Neural crest cell (in vitro differentiated cells): ENCODE measurements around the gene ATP2B1. TPM values are rescaled to one million over a fixed set of nuclear protein-coding genes. Genes with fewer than 3 reads are reported as not detected.

Source experiments
- DNase-seq: peaks from one replicate; pipeline ENCODE4 v3.0.0; 2021; ENCODE audit warnings: low read depth, mixed read lengths, low spot score
- H3K27ac Mint-ChIP-seq: one replicate; pipeline ENCODE4 v1.8.0; 2021; ENCODE audit warnings: mild to moderate bottlenecking, mixed read lengths; ENCODE audit not compliant: unreplicated experiment
- H3K27me3 Mint-ChIP-seq: 2 replicates; pipeline ENCODE4 v1.8.0; 2021; ENCODE audit warnings: low read depth, mild to moderate bottlenecking, mixed read lengths
- H3K36me3 Mint-ChIP-seq: 2 replicates; pipeline ENCODE4 v1.8.0; 2021; ENCODE audit warnings: low read depth, mild to moderate bottlenecking, mixed read lengths
- H3K4me1 Mint-ChIP-seq: 2 replicates; pipeline ENCODE4 v1.8.0; 2021; ENCODE audit warnings: mixed read lengths
- H3K4me3 Mint-ChIP-seq: one replicate; pipeline ENCODE4 v1.8.0; 2021; ENCODE audit warnings: mild to moderate bottlenecking, mixed read lengths
- H3K9me3 Mint-ChIP-seq: 2 replicates; pipeline ENCODE4 v1.8.0; 2021; ENCODE audit warnings: mixed read lengths
- total RNA-seq: library from RNA; stranded (reverse); gene quantifications from 2 replicates; pipeline ENCODE4 v1.2.1, GENCODE V29; 2021
- TF ChIP-seq, protein P1 (sequence below): fragments of 200-600 bp; sonication (generic); conservative IDR thresholded peaks from 2 replicates; pipeline ENCODE4 v1.5.0; 2021; ENCODE audit warnings: antibody characterized with exemption, mild to moderate bottlenecking

The ATP2B1 gene
- total RNA-seq, 1 donor from 2014 or later = 50.8 TPM

GRCh38 chr12:89575374-89575773 is 133.3 kb downstream of the ATP2B1 start:
- peaks cover 17% of the 10 kb centered on the region for H3K4me1 Mint-ChIP-seq
- no peak for DNase-seq
- no peaks in the 10 kb centered on the region for H3K36me3 Mint-ChIP-seq
- TF ChIP-seq, protein P1, sequence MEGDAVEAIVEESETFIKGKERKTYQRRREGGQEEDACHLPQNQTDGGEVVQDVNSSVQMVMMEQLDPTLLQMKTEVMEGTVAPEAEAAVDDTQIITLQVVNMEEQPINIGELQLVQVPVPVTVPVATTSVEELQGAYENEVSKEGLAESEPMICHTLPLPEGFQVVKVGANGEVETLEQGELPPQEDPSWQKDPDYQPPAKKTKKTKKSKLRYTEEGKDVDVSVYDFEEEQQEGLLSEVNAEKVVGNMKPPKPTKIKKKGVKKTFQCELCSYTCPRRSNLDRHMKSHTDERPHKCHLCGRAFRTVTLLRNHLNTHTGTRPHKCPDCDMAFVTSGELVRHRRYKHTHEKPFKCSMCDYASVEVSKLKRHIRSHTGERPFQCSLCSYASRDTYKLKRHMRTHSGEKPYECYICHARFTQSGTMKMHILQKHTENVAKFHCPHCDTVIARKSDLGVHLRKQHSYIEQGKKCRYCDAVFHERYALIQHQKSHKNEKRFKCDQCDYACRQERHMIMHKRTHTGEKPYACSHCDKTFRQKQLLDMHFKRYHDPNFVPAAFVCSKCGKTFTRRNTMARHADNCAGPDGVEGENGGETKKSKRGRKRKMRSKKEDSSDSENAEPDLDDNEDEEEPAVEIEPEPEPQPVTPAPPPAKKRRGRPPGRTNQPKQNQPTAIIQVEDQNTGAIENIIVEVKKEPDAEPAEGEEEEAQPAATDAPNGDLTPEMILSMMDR = no peak
- no peak overlapping the region for H3K4me3 Mint-ChIP-seq
- H3K9me3 Mint-ChIP-seq = no peaks in the 10 kb centered on the region
- H3K27me3 Mint-ChIP-seq = no peaks in the 10 kb centered on the region
- H3K27ac Mint-ChIP-seq = no peak overlapping the region

GRCh38 chr12:89574736-89575208 is 133.9 kb downstream of the ATP2B1 start:
- Mint-ChIP-seq H3K27ac (peak overlapping the region; percentile 57), H3K27me3 (no peaks in the 10 kb centered on the region), H3K36me3 (no peaks in the 10 kb centered on the region), H3K9me3 (no peaks in the 10 kb centered on the region), H3K4me3 (no peak overlapping the region), H3K4me1 (peaks cover 17% of the 10 kb centered on the region)
- TF ChIP-seq, protein P1 = no peak
- DNase-seq = no peak

DNA sequence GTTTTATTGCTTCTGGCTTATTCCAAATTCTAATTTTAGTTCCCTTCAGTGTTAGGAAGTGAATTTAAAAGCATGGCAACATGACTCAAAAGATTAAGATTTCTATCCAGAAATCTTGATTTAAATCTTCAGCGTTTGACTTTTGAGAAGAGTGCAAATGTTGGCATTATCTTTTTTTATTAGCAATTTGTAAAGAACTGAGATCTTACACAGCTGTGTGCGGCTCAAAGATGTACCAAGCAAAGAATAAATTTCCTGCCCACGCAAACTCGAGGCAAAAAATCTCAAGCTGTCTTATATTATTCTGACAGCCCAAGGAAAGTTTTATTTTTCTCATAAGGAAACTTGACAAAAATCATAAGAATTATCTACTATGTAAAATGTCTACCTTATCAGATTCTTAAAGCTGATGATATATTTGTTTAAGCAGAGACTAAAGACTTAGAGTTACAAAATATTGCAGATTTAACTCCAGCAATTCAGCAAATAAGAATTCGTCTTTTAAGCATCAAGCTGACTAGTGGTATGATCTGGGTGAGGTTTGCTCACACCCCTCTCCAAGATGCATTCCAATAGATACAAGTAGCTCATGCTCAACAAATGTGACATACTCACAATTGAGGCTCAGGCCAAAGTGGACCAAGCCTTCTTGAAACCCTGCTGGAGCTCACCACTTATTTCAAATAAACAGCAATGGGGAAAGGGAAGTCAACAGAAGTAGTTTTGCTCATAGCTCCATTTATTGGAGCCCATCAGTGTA is 135.4 kb downstream of the ATP2B1 start:
- Mint-ChIP-seq H3K9me3 (no peaks in the 10 kb centered on the region), H3K4me1 (peaks cover 17% of the 10 kb centered on the region), H3K27ac (no peak overlapping the region), H3K27me3 (no peaks in the 10 kb centered on the region), H3K36me3 (no peaks in the 10 kb centered on the region), H3K4me3 (no peak overlapping the region)
- no peak for DNase-seq
- TF ChIP-seq, protein P1 = no peak

GRCh38 chr12:89571491-89572195 is 137.0 kb downstream of the ATP2B1 start:
- no peak overlapping the region for H3K4me3 Mint-ChIP-seq
- H3K27ac Mint-ChIP-seq = no peak overlapping the region
- DNase-seq = no peak
- no peaks in the 10 kb centered on the region for H3K27me3 Mint-ChIP-seq
- H3K36me3 Mint-ChIP-seq = no peaks in the 10 kb centered on the region
- H3K9me3 Mint-ChIP-seq = peaks cover 3% of the 10 kb centered on the region
- H3K4me1 Mint-ChIP-seq = peaks cover 17% of the 10 kb centered on the region
- TF ChIP-seq, protein P1 = no peak

DNA sequence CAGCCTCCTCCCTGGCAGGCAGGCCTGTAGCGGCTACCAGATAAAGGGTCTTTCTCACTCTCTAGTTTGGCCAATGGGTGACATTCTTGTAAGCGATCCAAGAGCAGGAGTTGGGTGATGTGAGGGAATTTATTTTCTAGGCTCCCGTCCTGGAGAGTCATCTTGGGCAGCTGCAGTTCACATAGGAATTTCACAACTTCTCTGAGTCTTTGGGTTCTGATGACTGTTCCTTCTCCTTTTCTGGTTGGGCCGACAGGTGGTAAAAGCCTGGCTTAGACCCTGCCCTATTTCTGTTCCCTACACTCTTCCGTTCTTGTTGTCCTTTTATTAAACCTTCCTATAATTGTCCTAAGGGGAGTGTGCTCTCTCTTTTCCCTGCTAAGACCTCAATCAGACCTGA is 140.2 kb downstream of the ATP2B1 start:
- no peak for DNase-seq
- no peaks in the 10 kb centered on the region for H3K27me3 Mint-ChIP-seq
- H3K4me1 Mint-ChIP-seq = no peaks in the 10 kb centered on the region
- no peak overlapping the region for H3K4me3 Mint-ChIP-seq
- H3K27ac Mint-ChIP-seq = no peak overlapping the region
- TF ChIP-seq, protein P1 = no peak
- H3K9me3 Mint-ChIP-seq = peaks cover 3% of the 10 kb centered on the region
- no peaks in the 10 kb centered on the region for H3K36me3 Mint-ChIP-seq
